WTC11 (cell line): ENCODE measurements around the gene PRMT9. TPM values are rescaled to one million over a fixed set of nuclear protein-coding genes. Genes with fewer than 3 reads are reported as not detected.

Experiments
- ATAC-seq: fragments of 200-7000 bp; cut with Tn5 transposase; 2 replicates; pipeline ENCODE4 v1.10.0; 2021; ENCODE audit warnings: mild to moderate bottlenecking, moderate library complexity
- CTCF ChIA-PET: fragments of 300-600 bp; sonication (Branson Sonifier 250); formaldehyde crosslinking; loops from one replicate; lab custom pipeline; 2021; ENCODE audit warnings: antibody characterized with exemption; lab: Charles Lee
- POLR2A ChIA-PET: fragments of 350-600 bp; sonication (Branson Sonifier 250); formaldehyde crosslinking; loops from one replicate; lab custom pipeline; 2021; ENCODE audit warnings: antibody characterized with exemption; lab: Charles Lee
- DNase-seq: peaks from one replicate; pipeline ENCODE4 v3.0.0; 2021; ENCODE audit warnings: low spot score
- H3K27ac Mint-ChIP-seq: 2 replicates; pipeline ENCODE4 v1.8.0; 2021; ENCODE audit warnings: mixed read lengths
- H3K27me3 Mint-ChIP-seq: 2 replicates; pipeline ENCODE4 v1.8.0; 2021; ENCODE audit warnings: low read depth, mild to moderate bottlenecking, moderate library complexity, mixed read lengths
- H3K36me3 Mint-ChIP-seq: 2 replicates; pipeline ENCODE4 v1.8.0; 2021; ENCODE audit warnings: mixed read lengths
- H3K4me1 Mint-ChIP-seq: 2 replicates; pipeline ENCODE4 v1.8.0; 2022; ENCODE audit warnings: mixed read lengths
- H3K4me3 Mint-ChIP-seq: 2 replicates; pipeline ENCODE4 v1.8.0; 2021; ENCODE audit warnings: mild to moderate bottlenecking, moderate library complexity, mixed read lengths
- H3K9me3 Mint-ChIP-seq: 2 replicates; pipeline ENCODE4 v1.8.0; 2021; ENCODE audit warnings: mixed read lengths
- AR ChIP-seq: fragments of 250-450 bp; sonication (Bioruptor Pico); IDR thresholded peaks from 2 replicates; pipeline ENCODE4 v1.9.0; 2021; ENCODE audit warnings: mild to moderate bottlenecking
- CREB1 ChIP-seq: sonication (generic); formaldehyde crosslinking; IDR thresholded peaks from 2 replicates; pipeline ENCODE4 v1.8.0; 2023; ENCODE audit warnings: mild to moderate bottlenecking, missing genetic modification reagents
- CTCF ChIP-seq: fragments of 200-600 bp; IDR thresholded peaks from 2 replicates; pipeline ENCODE4 v1.8.0; 2022; ENCODE audit warnings: antibody characterized with exemption
- ERG ChIP-seq: fragments of 250-450 bp; sonication (Bioruptor Pico); IDR thresholded peaks from 2 replicates; pipeline ENCODE4 v1.8.0; 2021; ENCODE audit warnings: mild to moderate bottlenecking
- IRF1 ChIP-seq: sonication (generic); formaldehyde crosslinking; IDR thresholded peaks from 2 replicates; pipeline ENCODE4 v1.8.0; 2023; ENCODE audit warnings: missing genetic modification reagents
- NR1H2 ChIP-seq: sonication (generic); formaldehyde crosslinking; IDR thresholded peaks from 2 replicates; pipeline ENCODE4 v1.9.0; 2021; ENCODE audit warnings: mild to moderate bottlenecking, moderate library complexity, missing genetic modification reagents
- NR2C2 ChIP-seq: sonication (generic); formaldehyde crosslinking; IDR thresholded peaks from 2 replicates; pipeline ENCODE4 v1.8.0; 2022; ENCODE audit warnings: mild to moderate bottlenecking, missing genetic modification reagents
- STAT6 ChIP-seq: sonication (generic); formaldehyde crosslinking; conservative IDR thresholded peaks from 2 replicates; pipeline ENCODE4 v1.8.1; 2023; ENCODE audit warnings: mild to moderate bottlenecking, low read depth, missing genetic modification reagents, moderate library complexity
- TEAD4 ChIP-seq: sonication (generic); formaldehyde crosslinking; IDR thresholded peaks from 2 replicates; pipeline ENCODE4 v1.8.0; 2022; ENCODE audit warnings: mild to moderate bottlenecking, missing genetic modification reagents
- ZBTB21 ChIP-seq: sonication (generic); formaldehyde crosslinking; IDR thresholded peaks from 2 replicates; pipeline ENCODE4 v1.8.1; 2023; ENCODE audit warnings: mild to moderate bottlenecking, missing genetic modification reagents, borderline replicate concordance
- ZNF138 ChIP-seq: sonication (generic); formaldehyde crosslinking; conservative IDR thresholded peaks from 2 replicates; pipeline ENCODE4 v1.8.1; 2022; ENCODE audit warnings: mild to moderate bottlenecking, moderate library complexity, missing genetic modification reagents
- ZNF219 ChIP-seq: sonication (generic); formaldehyde crosslinking; IDR thresholded peaks from 2 replicates; pipeline ENCODE4 v1.8.0; 2023; ENCODE audit warnings: missing genetic modification reagents, mild to moderate bottlenecking, borderline replicate concordance
- ZNF281 ChIP-seq: sonication (generic); formaldehyde crosslinking; IDR thresholded peaks from 2 replicates; pipeline ENCODE4 v1.8.0; 2023; ENCODE audit warnings: mild to moderate bottlenecking, missing genetic modification reagents
- ZNF396 ChIP-seq: fragments of 250-450 bp; sonication (Bioruptor Pico); IDR thresholded peaks from 2 replicates; pipeline ENCODE4 v1.8.0; 2021; ENCODE audit warnings: mild to moderate bottlenecking, moderate library complexity, borderline replicate concordance
- ZNF425 ChIP-seq: fragments of 250-450 bp; sonication (Bioruptor Pico); conservative IDR thresholded peaks from 2 replicates; pipeline ENCODE4 v1.9.0; 2021; ENCODE audit warnings: mild to moderate bottlenecking
- total RNA-seq: library from RNA; stranded (reverse); gene quantifications from 3 replicates; pipeline ENCODE4 v1.2.3, GENCODE V29; 2021

The PRMT9 gene
- total RNA-seq, 1 experiment from 2014 or later: 11.4 TPM

GRCh38 chr4:147709999-147710398 is 26.0 kb upstream of the PRMT9 start:
- Mint-ChIP-seq H3K27ac (no peak overlapping the region), H3K4me3 (no peak overlapping the region)
- no peak for ATAC-seq
- CTCF ChIA-PET: interaction anchor here (0.6 to 1.5 kb wide), 3 partner anchors 65 to 157 kb away, joined by 3 to 6 read pairs (median 5); no protein-coding TSS in a partner anchor
- TF ChIP-seq ZNF425 (CRISPR knock-in tag): no peak
- TF ChIP-seq ZNF138: no peak
- TF ChIP-seq, all 79 proteins: peak for 0
- no peaks in the 10 kb centered on the region for H3K27me3 Mint-ChIP-seq
- 0 out of 2 replicates have a peak, but pooled peaks cover 3% of the 10 kb centered on the region for H3K9me3 Mint-ChIP-seq
- no peaks in the 10 kb centered on the region for H3K36me3 Mint-ChIP-seq
- POLR2A ChIA-PET: interaction anchor here (1.4 kb wide), 1 partner anchor 93 kb away, joined by 3 read pairs; the partner anchor contains the start of gene TMEM184C
- DNase-seq: no peak
- peaks cover 10% of the 10 kb centered on the region for H3K4me1 Mint-ChIP-seq

GRCh38 chr4:147707892-147708672 is 24.1 kb upstream of the PRMT9 start:
- no peak overlapping the region for H3K27ac Mint-ChIP-seq
- no peak overlapping the region for H3K4me3 Mint-ChIP-seq
- no peak for TF ChIP-seq NR1H2 (CRISPR knock-in tag)
- TF ChIP-seq ZNF396: no peak
- TF ChIP-seq ZBTB21 (CRISPR knock-in tag): no peak
- TF ChIP-seq CTCF: peak; percentile 73
- TF ChIP-seq NR2C2 (CRISPR knock-in tag): no peak
- TF ChIP-seq, all 79 proteins: peak for 1
- ATAC-seq: peak; percentile 73
- H3K9me3 Mint-ChIP-seq: 0 out of 2 replicates have a peak, but pooled peaks cover 3% of the 10 kb centered on the region
- H3K4me1 Mint-ChIP-seq: peaks cover 10% of the 10 kb centered on the region
- peak; percentile 38 for DNase-seq
- H3K36me3 Mint-ChIP-seq: no peaks in the 10 kb centered on the region
- H3K27me3 Mint-ChIP-seq: no peaks in the 10 kb centered on the region
- CTCF ChIA-PET: interaction anchor here (1.1 to 1.4 kb wide), 2 partner anchors 24 to 159 kb away, joined by 3 to 8 read pairs; no protein-coding TSS in a partner anchor
- POLR2A ChIA-PET: no interaction called here

- ATAC-seq: no peak
- no peak for DNase-seq
- no peak overlapping the region for H3K4me3 Mint-ChIP-seq
- CTCF ChIA-PET: interaction anchor here (2.0 kb wide), 1 partner anchor 162 kb away, joined by 9 read pairs; no protein-coding TSS in a partner anchor
- H3K27ac Mint-ChIP-seq: no peak overlapping the region
- H3K36me3 Mint-ChIP-seq: no peaks in the 10 kb centered on the region
- POLR2A ChIA-PET: no interaction called here
- H3K4me1 Mint-ChIP-seq: peaks cover 10% of the 10 kb centered on the region
- 0 out of 2 replicates have a peak, but pooled peaks cover 10% of the 10 kb centered on the region for H3K9me3 Mint-ChIP-seq
- no peaks in the 10 kb centered on the region; the same call in 1 of the 2 replicates for H3K27me3 Mint-ChIP-seq
- TF ChIP-seq CREB1 (CRISPR knock-in tag) (no peak), TEAD4 (no peak), STAT6 (CRISPR knock-in tag) (no peak), AR (CRISPR knock-in tag) (no peak), ERG (no peak), ZNF281 (CRISPR knock-in tag) (no peak), IRF1 (CRISPR knock-in tag) (no peak), ZNF219 (CRISPR knock-in tag) (no peak)
These were observed 20.9 kb upstream of the PRMT9 start for GRCh38 chr4:147704846-147705245.
